NCI-H1694 treated with DMSO at 0.1 percent for 48 hours (cell line): ENCODE results near the gene DENND4A.

Experiments
- DNase-seq: peaks from one replicate; lab custom pipeline; 2025; lab: John Stamatoyannopoulos, UW

DENND4A gene

DNA sequence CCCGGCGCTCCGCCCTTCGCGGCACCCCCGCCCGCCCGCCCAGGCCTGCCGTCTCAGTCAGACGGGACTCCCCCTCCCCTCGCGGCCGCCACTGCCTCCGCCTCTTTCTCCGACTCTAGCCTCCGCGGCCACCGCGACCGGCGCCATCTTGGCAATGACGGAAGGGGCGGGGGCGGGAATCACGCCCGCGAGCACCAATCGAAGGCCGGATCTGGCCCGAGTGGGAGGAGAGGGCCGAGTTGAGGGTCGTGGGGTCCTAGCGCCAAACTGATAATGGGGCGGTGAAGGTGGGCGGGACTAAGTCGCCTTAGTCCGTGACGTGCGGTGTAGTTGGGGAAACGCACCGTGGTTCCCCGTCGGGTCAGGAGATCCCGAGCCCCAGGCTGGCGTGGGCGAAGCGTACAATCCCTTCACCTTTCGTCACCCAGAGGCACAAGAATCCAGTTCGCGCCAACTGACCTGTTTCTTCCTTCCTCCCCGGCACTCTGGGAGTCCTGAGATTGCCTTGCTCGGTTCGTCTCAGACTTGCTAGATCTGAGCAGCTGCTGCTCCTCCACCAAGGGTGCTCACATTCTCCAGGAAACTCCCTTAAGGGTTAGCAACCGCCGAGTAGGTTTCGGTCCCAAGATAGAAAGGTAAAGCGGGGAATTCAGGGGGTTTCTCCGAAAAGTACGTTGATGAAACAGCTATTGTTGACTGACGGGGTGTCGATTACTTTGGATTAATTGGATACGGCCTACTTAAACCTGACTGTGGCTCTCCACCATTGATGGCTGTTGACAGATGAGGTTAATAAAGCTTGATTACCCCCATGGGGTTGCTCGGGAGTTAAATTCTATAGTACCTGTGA is at the start of gene DENND4A:
Gene DENND4A, minus strand, starts transcription at position 156 of the 850 bp plus-strand sequence. CDS start 35,843 bp downstream, outside the sequence.
- peak; percentile 94 for DNase-seq

DNA sequence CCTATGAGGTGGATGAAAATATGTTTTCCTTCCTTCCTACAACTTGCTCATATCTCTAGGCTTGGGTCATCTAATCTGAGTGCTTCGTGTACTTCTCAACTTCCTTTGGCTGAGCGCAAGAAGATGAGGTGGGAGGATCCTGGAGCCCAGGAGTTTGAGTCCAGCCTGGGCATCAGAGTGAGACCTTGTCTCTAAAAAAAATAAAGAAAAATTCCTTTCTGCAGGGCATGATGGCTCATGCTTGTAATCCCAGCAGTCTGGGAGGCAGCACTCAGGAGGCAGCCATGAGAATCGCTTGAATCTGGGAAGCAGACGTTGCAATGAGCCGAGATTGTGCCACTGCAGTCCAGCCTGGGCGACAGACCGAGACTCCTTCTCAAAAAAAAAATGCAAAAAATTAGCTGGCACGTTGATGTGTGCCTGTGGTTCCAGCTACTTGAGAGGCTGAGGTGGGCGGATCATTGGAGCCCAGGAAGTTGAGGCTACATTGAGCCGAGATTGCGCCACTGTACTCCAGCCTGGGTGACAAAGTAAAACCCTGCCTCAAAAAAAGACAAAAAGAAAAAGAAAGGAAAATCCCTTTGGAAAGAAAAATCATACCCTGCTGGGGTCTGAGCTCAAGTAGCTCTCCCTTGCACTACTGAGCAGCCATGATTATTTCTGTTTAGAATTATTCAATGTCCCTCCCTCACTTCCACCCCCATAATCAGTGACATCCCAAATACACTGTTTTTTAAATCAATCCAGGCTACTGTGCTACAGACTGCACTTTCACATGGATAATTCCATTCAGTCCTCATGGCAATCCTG is 49.2 kb upstream of the DENND4A start:
- DNase-seq, result no peak

DNA sequence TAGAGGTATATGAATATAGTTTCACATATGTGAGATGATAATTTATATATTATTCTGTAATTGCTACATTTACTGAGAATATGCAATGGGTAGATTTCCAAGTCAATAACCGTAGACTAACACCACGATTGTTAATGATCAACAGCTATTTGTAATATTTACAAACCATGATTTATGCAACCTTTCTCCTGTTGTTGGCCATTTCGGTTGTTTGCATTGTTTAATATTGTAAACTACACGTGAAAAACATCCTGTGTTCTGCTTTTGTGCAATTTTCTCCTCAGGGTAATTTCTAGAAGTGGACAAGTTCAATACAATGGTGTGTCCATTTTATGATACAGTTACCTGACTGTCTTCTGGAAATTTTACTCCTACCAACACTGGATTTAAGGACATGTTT is 47.9 kb upstream of the DENND4A start:
- no peak for DNase-seq

DNA sequence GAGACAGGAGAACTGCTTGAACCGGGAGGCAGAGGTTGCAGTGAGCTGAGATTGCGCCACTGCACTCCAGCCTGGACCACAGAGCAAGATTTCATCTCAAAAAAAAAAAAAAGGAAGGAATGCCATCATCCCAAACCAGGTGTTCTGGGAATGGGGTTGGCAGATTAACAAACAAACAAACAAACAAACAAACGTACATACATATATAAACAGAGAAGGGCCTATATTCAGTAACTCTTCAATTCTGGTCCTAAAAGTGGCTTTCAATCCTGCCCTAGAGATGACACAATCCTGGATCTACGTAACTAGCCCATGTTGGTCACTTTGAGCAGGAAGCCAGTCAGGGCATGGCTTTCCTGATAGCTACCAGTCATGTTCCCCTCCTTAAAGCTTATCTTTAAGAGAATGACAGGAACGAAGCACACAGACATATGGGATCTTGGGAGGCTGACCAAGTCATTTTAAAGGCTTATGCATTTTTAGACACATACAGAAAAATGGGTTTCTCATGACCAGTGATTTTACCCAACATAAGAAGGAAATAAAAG is 47.3 kb upstream of the DENND4A start:
- DNase-seq, result no peak

DNA sequence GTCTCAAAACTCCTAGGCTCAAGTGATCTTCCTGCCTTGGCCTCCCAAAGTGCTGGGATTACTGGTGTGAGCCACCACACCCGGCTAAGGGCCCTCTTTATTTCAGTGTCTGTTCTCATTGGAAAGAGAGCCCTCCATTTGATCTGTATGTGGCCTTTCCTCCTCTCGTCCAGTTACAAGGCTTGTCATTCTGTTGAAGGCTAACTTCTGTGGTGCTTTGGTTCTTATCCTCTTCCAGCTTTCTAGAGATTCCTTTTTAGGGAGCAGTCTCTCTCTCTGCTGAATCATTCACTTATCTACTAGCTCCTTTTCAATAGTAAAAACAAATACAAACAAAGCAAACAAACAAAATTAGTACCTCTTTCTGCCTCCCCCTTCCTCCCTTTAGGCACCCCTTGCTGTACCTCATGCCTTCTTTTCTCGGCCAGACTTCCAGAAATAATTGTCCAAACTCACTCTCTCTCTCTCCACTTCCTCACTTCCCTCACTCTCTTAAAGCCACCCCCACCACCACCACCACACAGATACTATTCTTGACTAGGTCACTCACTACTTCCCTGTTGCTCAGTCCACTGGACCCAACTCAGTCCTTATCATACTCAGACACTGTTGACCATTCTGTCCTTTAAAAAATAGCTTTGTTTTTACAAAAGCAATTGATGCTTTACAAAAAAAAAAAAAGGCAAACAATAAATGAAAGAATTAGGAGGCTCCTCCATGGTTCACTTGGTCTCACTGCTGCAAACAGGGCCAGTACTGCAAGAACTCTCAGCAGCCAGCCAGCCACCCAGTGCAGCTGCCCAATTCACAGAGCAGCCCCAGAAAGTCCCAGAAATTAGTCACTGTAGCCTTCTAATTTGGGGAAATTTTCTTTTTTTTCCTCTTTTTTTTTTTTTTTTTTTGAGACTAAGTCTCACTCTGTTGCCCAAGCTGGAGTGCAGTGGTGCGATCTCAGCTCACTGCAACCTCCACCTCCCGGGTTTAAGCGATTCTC is 45.5 kb upstream of the DENND4A start:
- no peak for DNase-seq

DNA sequence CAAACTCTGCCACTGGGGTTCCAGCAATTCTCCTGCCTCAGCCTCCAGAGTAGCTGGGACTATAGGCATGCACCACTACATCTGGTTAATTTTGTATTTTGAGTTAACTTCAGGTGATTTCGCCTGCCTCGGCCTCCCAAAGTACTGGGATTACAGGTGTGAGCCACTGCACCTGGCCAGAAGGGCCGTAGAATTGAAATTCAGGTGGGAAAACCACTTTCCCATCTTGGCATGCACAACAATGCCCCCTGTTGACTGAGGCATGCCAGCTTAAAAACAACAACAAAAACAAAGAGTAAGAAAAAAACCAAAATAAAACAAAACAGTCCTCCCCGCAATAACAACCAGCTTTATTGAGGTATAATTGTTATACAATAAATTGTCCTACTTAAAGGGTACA is 44.6 kb upstream of the DENND4A start:
- no peak for DNase-seq

DNA sequence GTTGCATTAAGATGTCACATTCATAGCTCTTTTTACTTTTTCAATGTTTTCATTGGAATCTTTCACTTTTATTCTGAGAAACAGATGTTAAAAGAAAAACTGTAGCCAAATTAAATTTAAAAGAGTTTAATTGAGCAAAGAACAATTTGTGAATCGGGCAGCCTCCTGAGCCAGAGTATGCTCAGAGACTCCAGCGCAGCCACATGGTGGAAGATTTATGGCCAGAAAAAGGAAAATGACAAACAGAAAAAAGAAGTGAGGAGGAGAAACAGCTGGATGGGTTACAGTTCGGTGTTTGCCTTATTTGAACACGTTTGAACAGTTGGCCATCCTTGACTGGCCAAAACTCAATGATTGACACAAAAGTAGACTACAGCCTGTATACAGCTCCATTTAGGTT is 43.4 kb upstream of the DENND4A start:
- DNase-seq, result peak; percentile 23

DNA sequence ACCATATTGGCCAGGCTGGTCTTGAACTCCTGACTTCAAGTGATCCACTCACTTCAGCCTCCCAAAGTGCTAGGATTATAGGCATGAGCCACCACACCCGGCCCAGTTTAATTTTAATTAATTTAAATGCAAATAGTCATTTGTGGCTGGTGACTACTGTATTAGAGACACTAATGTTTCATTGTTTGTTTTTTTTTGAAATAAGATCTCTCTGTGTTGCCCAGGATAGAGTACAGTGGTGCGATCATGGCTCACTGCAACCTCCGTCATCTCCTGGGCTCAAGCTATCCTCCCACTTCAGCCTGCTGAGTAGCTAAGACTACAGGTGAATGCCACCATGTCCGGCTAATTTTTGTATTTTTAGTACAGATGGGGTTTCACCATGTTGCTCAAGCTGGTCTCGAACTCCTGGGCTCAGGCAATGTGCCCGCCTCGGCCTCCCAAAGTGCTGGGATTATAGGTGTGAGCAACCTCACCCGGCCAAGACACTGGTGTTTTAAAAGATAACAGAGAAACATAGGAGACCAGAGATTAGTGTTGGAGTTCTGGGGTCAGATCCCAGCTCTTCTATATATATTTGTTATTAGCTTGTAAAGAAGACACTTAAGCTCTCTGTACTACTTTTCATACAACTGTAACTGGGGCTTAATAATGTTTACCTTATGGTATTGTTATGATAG is 42.6 kb upstream of the DENND4A start:
- DNase-seq, result no peak

DNA sequence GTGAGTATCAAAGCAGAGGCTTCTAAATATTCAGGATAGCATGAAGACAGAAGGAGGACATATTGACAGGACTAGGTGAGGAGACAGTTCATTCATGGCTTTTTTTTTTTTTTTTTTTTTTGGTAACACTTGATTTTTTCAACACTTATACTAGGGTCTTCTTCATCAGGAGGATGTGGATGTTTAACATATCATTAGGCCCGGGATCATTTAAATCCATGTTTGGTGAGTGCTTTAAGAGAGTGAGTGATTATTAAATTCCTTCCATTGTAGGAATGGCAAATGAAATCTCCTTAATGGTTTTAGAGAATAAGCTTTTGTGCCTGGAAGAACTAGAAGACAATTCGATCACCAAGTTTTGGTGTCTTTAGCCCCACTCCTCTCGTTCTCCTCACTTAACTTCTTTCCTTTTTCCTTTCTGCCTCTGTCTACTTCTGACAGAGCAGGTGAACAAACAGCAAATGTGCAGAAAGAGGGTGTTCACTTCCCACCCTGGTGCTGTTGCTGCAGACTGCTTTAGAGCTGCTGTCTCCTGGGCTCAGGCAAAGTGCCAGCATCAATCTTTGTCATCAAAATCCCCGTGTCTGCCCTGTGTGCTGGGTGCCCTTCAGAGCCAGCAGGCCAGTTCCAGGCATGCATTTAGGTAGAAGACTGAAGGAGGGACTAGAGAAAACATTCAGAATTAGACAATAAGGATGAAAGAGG is 41.6 kb upstream of the DENND4A start:
- DNase-seq, result peak; percentile 52

DNA sequence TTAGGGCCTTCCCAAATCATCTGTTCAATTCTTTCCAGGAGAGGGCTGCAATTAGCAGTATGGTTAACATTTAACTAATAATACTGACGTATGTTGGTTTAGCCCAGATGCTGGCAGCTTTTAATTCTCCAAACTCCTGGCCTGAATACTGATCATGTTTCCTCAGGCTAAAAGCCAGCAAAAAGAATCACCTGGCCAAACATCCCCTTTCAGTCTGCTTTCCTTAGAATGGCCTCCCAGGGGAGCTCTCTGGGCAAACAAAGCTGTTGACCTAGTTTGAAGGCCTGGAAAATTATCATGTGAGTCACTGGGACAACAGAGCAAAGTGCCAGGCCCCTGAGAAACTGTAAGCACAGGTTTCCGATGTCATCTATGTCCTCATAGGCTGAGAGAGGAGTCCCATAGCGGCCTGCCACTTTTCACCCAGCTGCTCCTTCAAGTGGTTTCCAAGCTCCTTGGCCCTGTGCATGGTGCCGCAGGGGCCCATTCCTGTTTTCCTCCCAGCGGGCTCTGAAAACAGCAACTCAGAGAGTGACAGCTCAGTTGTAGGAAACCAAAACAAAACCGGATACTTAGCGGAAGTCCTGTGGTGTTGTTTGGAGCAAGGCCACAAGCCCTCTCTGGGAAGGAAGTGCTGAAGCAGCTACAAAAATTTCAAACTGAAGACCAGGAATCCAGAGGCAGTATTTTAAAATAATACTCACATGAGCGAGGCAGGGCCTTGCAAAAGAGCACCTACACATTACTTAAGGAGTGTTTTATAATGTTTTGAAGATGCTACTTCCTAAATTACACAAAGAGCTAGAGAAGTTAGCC is 40.7 kb upstream of the DENND4A start:
- peak; percentile 91 for DNase-seq

DNA sequence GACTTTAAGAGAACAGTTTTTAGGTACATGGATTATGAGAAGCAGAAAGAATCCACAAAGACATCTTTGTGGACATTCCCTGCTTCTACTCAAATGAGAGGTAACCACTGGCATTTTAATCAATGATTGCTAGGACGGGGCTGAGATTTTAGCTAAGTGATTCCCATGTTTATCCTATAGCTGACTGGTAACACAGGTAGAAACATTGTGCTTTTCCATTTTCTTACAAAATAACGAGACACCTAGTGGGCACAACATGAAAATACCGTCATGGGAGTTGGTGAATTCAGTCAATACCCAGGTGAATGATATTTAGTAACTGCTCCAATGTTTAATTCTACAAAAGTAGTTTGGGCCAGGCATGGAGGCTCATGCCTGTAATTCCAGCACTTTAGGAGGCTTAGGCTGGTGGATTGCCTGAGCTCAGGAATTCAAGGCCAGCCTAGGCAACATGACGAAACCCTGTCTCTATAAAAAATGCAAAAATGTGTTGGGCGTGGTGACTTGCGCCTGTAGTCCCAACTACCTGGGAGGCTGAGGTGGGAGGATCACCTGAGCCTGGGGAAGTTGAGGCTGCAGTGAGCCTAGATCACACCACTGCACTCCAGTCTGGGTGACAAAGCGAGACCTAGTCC is 37.2 kb upstream of the DENND4A start:
- DNase-seq, result peak; percentile 33

DNA sequence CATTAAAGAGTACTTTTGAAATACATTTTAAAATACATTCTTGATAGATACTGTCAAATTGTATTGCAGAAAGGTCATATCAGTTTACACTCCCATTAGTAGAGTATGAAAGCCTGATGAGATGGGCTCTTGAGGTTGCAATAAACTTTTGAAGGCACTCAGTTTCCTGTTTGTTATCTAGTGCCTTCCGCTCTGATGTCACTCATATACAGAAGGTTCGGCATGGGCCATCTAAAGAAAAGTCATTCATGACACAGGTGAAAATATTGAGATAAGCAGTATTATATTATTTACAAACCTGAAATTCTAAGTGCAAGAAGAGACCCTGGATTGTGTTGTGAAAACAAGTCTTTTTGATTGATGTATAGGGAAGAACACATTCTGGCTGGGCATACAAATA is 36.5 kb upstream of the DENND4A start:
- DNase-seq, result no peak

DNA sequence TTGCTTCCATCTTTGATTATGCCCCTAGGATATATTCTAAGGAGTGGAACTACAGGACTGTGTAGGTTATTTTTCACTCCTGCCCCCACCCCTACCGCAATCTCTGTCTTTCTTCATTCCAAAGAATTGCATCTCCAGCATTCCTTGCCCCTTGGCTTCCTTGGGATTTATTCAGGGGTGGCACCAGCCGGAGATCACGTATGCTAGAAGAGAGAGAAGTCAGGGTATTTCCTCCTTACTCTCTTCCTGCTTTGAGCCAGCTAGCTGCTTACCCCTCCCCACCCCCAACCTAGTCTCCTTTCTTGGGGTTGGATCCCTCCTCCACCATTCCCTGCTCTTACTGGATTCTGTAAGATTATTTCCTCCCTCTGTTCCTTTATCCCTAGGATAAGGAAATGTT is 35.0 kb upstream of the DENND4A start:
- DNase-seq, result no peak

DNA sequence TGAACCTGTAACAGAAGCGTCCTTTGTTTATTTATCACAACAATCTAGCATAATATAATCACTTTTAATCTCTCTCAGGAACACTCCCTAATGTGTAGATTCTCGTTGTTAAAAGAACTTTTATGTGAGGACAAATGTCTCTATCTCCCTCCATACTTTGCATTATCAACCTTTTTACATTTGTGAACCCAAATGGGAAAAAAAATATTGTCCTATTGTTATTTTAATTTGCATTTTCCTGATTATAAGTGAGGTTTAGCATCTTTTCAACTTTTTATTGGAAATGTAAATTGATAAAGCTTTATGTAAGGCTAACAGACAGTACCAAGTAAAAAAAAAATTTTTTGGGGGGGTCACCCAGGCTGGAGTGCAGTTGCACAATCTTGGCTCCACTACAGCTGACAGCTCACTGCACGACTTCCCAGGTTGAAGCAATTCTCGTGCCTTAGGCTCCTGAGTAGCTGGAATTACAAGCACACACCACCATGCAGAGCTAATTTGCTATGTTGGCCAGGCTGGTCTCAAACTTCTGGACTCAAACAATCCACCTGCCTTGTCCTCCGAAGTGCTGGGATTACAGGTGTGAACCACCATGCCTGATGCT is 33.0 kb upstream of the DENND4A start:
- no peak for DNase-seq

DNA sequence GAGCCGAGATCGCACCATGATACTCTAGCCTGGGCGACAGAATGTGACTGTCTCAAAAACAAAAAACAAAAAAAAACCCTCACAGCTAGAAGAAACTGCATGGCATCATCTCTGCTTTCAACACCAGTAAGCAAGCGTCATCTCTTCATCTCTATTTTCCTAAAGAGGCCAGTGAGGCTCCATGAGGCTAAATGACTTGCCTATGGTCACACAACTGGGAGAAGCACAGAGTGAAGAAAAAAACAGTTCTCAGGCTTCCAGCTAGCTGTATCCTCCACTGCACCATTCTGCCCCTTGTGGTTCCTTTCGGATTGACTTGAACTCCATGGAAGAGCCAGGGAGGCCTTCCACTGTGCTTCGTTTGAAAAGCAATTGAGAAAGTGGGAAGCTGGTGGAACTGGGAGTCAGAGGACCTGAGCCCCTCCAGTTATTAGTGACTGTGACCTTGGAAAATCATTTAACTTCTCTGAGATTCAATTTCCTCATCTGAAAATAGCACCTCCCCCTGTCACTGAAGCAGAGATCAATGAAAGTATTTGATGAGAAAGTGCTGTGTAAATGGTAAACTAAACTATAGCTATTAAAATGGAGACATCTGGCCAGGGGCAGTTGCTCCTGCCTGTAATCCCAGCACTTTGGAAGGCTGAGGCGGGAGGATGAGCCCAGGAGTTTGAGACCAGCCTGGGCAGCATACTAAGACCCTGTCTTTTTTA is 32.1 kb upstream of the DENND4A start:
- peak; percentile 53 for DNase-seq

DNA sequence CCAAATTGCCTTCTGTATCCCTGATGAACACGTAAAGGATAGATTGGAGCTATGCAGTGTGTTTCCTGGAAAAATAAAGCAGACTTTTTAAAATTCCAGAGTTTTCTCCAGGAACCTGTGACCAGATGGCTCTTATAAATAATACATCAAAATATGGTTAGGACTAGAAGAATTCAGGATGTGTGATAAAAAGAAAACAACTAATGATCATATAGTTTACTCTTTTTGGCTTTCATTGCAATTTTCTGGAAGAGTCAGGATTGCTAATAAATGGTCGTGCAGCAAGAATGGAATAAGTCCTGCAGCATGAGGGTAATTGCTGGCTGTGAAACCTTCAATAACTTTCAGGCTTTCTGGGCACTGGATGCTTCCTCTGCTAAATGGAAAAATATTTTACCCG is 30.2 kb upstream of the DENND4A start:
- no peak for DNase-seq

DNA sequence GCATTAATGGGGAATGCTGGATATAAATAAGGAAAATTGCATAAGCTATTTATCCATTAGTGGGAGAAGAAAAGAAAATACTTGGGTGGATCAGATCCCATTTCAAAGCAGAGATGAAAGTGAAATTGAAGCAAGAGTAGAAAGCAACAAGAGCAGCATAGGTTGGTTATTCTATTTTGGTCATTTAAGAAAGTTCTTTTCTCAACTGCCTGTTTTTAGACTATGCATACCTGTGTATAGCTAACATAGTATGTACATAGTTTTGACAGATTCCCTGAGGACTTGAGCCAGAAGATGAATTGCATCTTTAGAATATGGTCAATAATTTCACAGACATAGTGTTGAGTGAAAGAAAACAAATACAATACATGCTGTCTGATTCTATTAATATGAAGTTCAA is 29.0 kb upstream of the DENND4A start:
- no peak for DNase-seq

DNA sequence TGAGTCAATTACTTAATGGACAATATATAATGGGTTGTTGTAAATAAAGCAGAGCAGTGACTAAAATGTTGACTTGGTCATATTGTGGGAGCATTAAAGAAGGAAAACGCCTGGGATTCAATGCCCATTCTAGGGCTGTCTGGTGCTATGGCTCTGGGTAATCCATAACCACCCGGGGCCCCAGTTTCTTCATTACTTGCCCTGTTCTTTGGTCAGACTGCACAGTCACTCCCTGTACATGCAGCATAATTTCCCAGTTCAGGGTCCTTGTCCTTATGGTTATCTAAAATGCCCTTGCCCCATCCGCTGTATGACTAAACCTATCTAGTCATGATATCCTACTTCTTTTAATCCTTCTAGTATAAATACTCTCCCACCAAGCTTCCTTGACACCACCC is 27.5 kb upstream of the DENND4A start:
- no peak for DNase-seq
